Measurements from ENCODE around the gene TROAP. TPM values are rescaled to one million over a fixed set of nuclear protein-coding genes. Genes with fewer than 3 reads are reported as not detected.

The TROAP gene
- total RNA-seq, 1 donor from 2014 or later: 66.3 TPM

- no peak for DNase-seq (ENCODE audit: extremely low spot score, unreplicated experiment)
- Mint-ChIP-seq H3K27me3 (peaks cover 87% of the 10 kb centered on the region), H3K4me1 (ENCODE audit: unreplicated experiment) (peaks cover 39% of the 10 kb centered on the region), H3K9me3 (no peaks in the 10 kb centered on the region), H3K36me3 (peaks cover 4% of the 10 kb centered on the region), H3K27ac (peak overlapping the region; percentile 36), H3K4me3 (peak overlapping the region; percentile 45)
- no peak for TF ChIP-seq CTCF (conservative IDR thresholded peaks at IDR 0.05)
These were observed 15.9 kb downstream of the TROAP start for GRCh38 chr12:49338830-49339463.

GRCh38 chr12:49339464-49339861 lies 16.4 kb downstream of the TROAP start:
- Mint-ChIP-seq H3K27me3 (peaks cover 91% of the 10 kb centered on the region), H3K4me3 (peak overlapping the region; percentile 45), H3K36me3 (peaks cover 3% of the 10 kb centered on the region), H3K27ac (peak overlapping the region; percentile 36), H3K9me3 (no peaks in the 10 kb centered on the region), H3K4me1 (ENCODE audit: unreplicated experiment) (peaks cover 39% of the 10 kb centered on the region)
- no peak for DNase-seq (ENCODE audit: extremely low spot score, unreplicated experiment)
- no peak for TF ChIP-seq CTCF (conservative IDR thresholded peaks at IDR 0.05)

- peak overlapping the region; percentile 59 for H3K4me3 Mint-ChIP-seq
- peaks cover 86% of the 10 kb centered on the region for H3K27me3 Mint-ChIP-seq
- peaks cover 39% of the 10 kb centered on the region for H3K4me1 Mint-ChIP-seq (ENCODE audit: unreplicated experiment)
- DNase-seq (ENCODE audit: extremely low spot score, unreplicated experiment): no peak
- no peaks in the 10 kb centered on the region for H3K36me3 Mint-ChIP-seq
- H3K27ac Mint-ChIP-seq: no peak overlapping the region
- TF ChIP-seq CTCF (conservative IDR thresholded peaks at IDR 0.05): no peak
- H3K9me3 Mint-ChIP-seq: no peaks in the 10 kb centered on the region
These were observed 17.2 kb downstream of the TROAP start for GRCh38 chr12:49340095-49340870.

- Mint-ChIP-seq H3K36me3 (no peaks in the 10 kb centered on the region), H3K9me3 (no peaks in the 10 kb centered on the region), H3K4me3 (peak overlapping the region; percentile 59), H3K27ac (no peak overlapping the region), H3K27me3 (peaks cover 88% of the 10 kb centered on the region), H3K4me1 (ENCODE audit: unreplicated experiment) (peaks cover 39% of the 10 kb centered on the region)
- DNase-seq (ENCODE audit: extremely low spot score, unreplicated experiment): no peak
- no peak for TF ChIP-seq CTCF (conservative IDR thresholded peaks at IDR 0.05)
These were observed 18.1 kb downstream of the TROAP start for GRCh38 chr12:49340971-49341776.

- Mint-ChIP-seq H3K27ac (no peak overlapping the region), H3K27me3 (peaks cover 90% of the 10 kb centered on the region), H3K9me3 (no peaks in the 10 kb centered on the region), H3K36me3 (no peaks in the 10 kb centered on the region), H3K4me3 (no peak overlapping the region), H3K4me1 (ENCODE audit: unreplicated experiment) (peaks cover 39% of the 10 kb centered on the region)
- TF ChIP-seq CTCF (conservative IDR thresholded peaks at IDR 0.05): no peak
- no peak for DNase-seq (ENCODE audit: extremely low spot score, unreplicated experiment)
These were observed 18.7 kb downstream of the TROAP start for GRCh38 chr12:49341777-49342065.
